Keratinocyte (primary cell): ENCODE measurements around the gene ZDHHC7.

ENCODE experiments used
- CTCF ChIP-seq, 3 experiments: IDR thresholded peaks in 1 of 3; conservative IDR thresholded peaks in 1 of 3; optimal IDR thresholded peaks in 1 of 3; 2 replicates in 2 of 3; 3 replicates in 1 of 3; pipeline versions ENCODE3 to v1.5.1; 2011; ENCODE audit warnings: low read length in 3 of 3, mild to moderate bottlenecking in 3 of 3, moderate library complexity in 2 of 3, control low read depth in 1 of 3, inconsistent platforms in 1 of 3; ENCODE audit not compliant: insufficient read depth in 2 of 3; ENCODE audit errors: extremely low read depth in 1 of 3
- EZH2 ChIP-seq: IDR thresholded peaks from one replicate; pipeline ENCODE4 v1.6.1; 2012; ENCODE audit warnings: inconsistent platforms, mild to moderate bottlenecking, low read length, moderate library complexity

DNA sequence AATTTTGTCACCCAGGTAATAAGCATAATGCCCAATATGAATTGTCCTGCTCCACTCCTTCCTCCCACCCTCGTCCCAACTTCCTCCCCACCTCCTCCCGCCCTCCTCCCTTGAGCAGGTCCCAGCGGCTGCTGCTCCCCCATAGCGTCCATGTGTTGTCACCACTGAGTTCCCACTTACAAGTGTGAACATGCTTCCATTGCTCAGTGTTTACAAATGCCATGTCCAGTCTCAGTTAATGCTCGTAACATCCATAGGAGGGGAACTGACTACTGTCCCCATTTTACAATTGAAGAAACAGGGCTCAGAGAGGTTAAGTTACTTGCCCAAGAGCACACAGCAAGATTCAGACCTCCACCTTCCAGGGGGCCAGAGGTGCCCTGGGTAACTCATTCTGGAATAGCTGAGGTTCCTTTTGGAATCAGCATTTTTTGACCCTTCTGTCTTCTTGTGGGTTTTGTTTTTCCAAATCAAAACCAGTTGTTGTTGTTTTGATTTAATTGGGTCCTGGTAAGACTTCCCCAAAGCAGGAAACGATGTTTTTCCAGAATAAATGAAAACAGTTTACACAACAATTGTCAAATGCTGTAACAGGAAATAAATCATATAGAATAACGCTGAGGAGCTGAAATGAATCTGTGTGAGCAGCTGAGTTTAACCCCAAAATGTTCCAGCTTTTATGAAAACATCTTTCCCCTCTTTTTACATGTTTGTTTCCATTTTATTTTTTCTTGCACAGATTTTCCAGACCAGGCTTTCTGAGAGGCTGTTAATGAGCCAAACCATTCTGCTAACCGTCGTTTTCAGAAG, 73.9 kb downstream of the ZDHHC7 start:
- TF ChIP-seq CTCF (optimal IDR thresholded peaks at IDR 0.05 in 1 of 3, IDR thresholded peaks at IDR 0.05 in 1 of 3, conservative IDR thresholded peaks at IDR 0.05 in 1 of 3; ENCODE audit: extremely low read depth in 1 of 3, insufficient read depth in 2 of 3, low read length in 3 of 3) (no peak), EZH2 (no peak)
